Left ventricle myocardium superior (tissue), 1 donor: ENCODE results near the gene IGF2R. TPM values are rescaled to one million over a fixed set of nuclear protein-coding genes. Genes with fewer than 3 reads are reported as not detected.
A peak's percentile ranks its signal among the peaks of the same experiment; 100 is the strongest.

ENCODE experiments used
- ATAC-seq: fragments of 200-7000 bp; cut with Tn5 transposase; one replicate; pipeline ENCODE4 v1.9.1; 2020; ENCODE audit warnings: mild to moderate bottlenecking, moderate library complexity
- DNase-seq: peaks from one replicate; pipeline ENCODE4 v3.0.0-alpha.2; 2020
- intact Hi-C: fragments of 100-400 bp; cut with micrococcal nuclease; formaldehyde crosslinking; loops from one replicate; pipeline ENCODE4 v1.11.0; 2022
- total RNA-seq: library from RNA; stranded (reverse); fragmentation: NEBNext Ultra II Directional; extraction: Animal tissue kit (Norgen Biotek cat#: 25700); gene quantifications from one replicate; pipeline ENCODE4 v1.2.1, GENCODE V29; 2021
- donor health status: DM: no; HTN: yes; CAD: no; lungs with severe emphysema.

The IGF2R gene
- total RNA-seq, 1 donor from 2014 or later: 68.4 TPM

DNA sequence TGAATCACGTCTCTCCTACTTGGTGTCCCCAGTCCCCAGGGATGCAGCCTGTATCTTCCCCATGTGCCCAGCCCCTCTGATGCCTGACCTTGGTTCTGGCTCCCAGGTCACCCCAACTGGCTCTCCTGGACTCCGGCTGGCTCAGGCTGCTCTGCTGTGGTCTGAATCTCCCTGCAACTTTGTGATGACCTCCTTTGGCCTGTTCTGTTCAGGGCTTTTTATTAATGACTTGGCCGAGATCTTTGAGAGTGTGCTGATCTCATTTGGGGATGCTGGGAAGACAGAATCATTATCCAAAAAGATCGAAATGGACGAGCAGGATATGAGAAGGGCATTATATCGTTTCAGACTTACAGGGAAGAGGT, 67.4 kb downstream of the IGF2R start:
- intact Hi-C loops: loop anchor here (10.0 kb wide), 1 partner anchor 62 kb away; no protein-coding TSS in a partner anchor
- DNase-seq (peak; percentile 46), ATAC-seq (peak; percentile 72)

DNA sequence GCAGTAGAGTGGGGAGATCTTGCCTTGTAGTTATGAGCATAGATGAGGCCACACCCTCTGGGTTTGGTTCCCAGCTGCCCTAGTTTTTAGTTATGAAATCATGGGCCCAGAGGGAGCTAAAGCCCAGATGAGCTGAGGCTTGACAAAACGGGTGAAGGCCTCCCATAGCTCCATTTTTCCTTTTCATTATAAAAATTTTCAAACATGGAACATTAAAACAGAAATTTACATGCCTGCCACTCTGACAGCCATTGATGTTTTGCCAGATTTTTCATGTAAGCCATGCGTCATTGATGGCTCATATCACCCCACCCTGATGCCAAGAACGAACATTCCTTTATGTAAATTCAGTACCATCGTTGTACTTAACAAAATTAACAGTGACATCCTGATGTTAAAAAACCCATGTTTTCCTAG, 67.9 kb downstream of the IGF2R start:
- DNase-seq: no peak
- intact Hi-C loops: loop anchor here (10.0 kb wide), 1 partner anchor 62 kb away; no protein-coding TSS in a partner anchor
- peak; percentile 85 for ATAC-seq

DNA sequence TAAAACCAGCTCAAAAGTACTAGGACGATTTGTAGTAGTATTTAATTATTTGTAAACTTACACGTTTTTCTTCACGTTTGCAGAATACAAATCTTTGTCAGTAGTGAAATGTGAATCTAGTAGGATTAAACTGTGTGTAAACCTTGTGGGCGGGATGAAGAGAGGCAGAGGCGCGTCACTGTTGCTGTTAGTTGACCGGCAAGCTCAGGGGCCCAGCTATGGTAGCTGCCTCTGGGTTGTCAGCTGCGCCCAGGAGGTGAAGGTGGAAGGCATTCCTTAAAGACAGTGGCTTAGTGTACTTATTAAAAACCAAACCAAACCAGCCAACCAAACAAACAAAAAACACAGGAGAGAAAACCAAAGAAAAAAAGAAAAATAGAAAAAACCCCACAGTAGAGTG, 69.6 kb downstream of the IGF2R start:
- ATAC-seq (no peak), DNase-seq (no peak)
- intact Hi-C loops: loop anchor here (10.0 kb wide), 1 partner anchor 64 kb away; no protein-coding TSS in a partner anchor

DNA sequence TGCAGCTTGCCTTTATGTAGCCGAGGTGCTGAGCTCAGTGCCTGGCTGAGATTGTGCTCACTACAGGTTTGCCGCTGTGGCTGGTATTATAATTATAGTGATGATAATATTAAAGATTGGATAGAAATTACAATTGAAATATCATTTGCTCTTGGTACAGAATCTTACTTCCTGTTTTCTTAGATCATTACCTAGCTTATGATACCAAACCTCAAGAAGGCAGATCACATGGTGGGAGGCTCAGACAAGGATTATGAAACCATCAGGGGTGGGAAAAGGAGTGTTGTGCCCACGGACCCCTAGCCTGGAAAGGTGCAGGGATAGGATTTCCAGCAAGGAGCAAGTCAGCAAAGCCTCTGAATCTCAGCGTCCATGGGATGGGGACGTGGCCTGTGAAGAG, 70.6 kb downstream of the IGF2R start:
- ATAC-seq (no peak), DNase-seq (no peak)
- intact Hi-C loops: loop anchor here (10.0 kb wide), 1 partner anchor 65 kb away; no protein-coding TSS in a partner anchor

DNA sequence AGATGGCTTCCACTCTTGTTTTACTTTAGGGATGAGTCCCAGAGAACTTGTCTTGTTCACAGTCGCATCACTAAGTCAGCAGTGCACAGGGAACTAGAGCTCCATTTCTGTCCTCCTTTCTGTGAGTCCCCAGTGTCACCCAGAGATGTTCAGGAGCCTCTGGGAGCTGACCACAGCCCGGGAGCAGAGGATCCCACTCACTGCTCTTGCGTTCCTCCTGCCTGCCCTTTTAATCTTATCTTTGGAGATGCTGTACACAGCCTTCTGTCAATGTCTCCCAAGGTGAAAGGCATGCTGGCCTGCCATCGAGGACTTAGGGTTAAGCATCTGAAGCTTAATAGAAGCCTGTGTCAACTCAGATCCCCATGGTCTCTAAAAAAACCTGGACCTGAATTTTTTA, 71.2 kb downstream of the IGF2R start:
- ATAC-seq (no peak), DNase-seq (no peak)
- intact Hi-C loops: loop anchor here (10.0 kb wide), 1 partner anchor 255 kb away; the partner anchor contains the start of gene TCP1

DNA sequence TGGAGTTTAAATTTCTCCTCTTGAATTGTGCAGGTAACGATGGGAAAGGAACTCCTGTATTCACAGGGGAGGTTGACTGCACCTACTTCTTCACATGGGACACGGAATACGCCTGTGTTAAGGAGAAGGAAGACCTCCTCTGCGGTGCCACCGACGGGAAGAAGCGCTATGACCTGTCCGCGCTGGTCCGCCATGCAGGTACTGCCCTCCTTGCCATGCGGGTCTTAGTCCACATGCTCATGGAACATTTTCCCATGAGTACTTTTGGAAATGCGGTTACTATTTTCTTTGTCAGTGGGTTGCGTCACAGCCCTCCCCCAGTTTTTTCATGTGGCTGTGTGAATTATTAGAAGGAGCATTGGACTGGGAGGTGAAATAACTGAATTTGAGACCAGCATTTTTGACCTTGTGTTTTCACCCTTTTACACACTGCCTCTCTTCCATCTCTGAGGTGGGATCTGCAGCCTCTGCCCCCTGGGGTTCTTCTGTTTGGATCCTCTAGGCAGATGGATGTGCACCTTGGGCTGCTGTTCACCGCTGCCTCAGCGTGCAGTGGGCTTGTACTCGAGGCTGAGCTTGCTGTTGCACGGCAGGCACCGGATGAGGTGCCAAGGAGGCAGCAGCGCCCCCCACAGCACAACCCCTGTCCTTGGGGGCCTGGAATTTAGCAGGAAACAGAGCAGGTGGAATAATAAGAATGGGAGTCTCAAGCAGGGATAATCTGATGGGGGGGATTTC, 71.8 kb downstream of the IGF2R start:
- ATAC-seq: no peak
- intact Hi-C loops: loop anchor here (10.0 kb wide), 1 partner anchor 256 kb away; the partner anchor contains the start of gene TCP1
- no peak for DNase-seq

DNA sequence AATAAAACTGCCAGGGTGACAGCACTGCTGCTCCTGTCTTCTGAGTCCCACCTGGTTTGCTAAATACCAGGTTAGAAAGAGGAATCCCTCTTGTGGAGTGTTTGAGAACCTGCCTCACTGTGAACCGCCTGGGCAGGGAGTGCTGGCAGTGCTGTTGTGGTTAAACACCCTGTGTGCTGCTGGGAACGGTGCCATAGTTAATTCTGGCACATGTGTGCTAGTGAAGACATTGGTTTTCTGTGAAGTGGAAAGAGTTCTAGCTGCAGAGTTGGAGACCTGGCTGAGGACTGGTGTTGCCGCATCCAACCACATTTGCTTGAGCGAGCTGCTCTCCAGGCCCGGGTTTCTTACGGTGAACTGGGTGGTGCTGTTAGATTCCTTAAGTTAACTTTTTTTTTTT, 72.7 kb downstream of the IGF2R start:
- intact Hi-C loops: loop anchor here (10.0 kb wide), 1 partner anchor 257 kb away; the partner anchor contains the start of gene TCP1
- DNase-seq: peak; percentile 80
- ATAC-seq: peak; percentile 92

DNA sequence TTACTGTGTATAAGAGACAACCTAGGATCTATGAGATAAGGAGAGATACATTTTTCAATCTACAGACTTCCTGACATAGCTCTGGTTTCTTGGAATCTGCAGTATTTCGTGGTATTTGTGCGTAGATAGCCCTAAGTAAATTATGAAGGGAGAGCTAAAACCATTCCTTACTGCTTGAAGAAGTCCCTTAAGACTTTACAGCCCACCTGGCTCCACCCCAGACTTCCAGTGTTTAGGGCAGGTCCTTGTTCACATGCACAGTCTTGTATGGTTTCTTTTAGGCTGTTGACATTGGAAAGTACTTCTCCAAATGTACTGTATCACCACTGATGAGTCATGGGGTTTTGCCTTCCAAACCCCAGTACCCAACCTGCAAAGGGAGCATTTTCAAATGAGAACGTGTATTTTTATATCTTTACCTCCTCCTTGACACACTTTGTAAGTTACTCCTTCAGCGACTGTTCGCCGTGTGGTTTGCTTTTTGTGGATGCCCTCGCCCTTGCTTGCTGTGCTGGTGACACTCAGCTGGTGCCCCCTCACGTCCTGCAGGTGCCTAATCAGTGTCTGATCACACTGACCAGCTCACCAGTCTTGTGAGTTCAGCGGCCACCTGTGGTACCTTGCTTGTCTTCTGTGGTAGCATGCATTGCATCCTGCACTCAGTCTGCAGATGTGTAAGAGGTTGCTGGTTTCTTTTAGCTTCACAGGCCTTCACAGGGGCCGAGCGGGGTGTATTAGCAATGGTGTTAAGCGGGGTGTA, 73.3 kb downstream of the IGF2R start:
- DNase-seq (no peak), ATAC-seq (no peak)
- intact Hi-C loops: loop anchor here (10.0 kb wide), 1 partner anchor 257 kb away; the partner anchor contains the start of gene TCP1

DNA sequence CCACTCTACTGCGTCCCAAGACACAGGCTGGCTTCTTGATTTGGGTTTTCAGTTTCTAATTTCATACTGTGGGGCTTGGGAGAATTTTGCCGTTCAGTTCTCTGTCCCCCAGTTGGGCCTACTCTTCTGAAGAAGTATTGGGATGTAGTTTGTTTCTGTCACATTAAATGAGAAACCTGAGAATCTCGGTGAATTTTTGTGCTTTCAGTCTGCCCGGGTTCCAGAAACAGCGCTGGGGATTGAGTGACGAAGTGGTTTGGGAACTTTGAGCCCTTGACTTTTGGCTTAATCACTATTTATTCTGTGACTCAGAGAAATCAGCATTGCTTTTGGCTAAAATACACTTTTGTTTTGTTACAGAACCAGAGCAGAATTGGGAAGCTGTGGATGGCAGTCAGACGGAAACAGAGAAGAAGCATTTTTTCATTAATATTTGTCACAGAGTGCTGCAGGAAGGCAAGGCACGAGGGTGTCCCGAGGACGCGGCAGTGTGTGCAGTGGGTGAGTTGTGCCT, 74.0 kb downstream of the IGF2R start:
- intact Hi-C loops: loop anchor here (10.0 kb wide), 1 partner anchor 258 kb away; the partner anchor contains the start of gene TCP1
- DNase-seq (no peak), ATAC-seq (no peak)

DNA sequence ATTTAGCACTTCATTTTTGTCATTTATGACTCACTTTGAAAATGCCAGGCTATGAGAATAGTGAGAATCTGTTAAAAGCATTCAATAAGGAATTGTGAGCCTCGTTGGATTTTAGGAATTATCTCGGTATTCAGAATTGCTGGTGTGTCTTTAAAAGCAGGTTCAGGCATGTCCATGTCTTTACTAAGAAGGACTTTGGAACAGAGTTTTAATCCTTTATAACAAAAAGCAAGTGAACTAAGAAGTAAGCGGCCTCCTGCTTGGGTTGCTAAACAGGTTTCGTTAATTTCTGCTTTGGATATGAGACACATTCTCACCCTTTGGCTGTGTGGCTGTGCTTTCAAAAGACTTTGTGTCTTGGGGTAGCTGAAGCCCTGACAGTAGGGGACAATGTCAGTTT, 74.9 kb downstream of the IGF2R start:
- no peak for ATAC-seq
- intact Hi-C loops: loop anchor here (10.0 kb wide), 1 partner anchor 259 kb away; the partner anchor contains the start of gene TCP1
- DNase-seq: no peak

DNA sequence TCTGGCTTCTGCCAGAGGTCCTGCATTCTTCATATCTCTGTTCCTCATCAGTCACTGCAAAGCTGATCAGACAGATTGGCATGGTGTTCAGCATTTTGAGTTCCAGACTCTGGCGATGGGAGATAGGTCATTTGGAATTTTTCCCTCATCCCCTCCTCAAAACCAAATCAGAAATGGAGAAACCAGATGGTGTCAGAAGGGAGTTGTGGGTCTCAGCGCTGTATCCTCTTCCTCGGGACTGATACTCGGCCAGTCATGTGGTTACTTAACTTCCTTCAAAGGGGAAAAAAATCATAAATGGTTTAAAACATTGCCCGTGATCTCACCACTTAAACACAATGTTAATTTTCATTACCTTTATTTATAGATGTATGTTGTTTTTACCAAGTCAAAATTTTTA, 75.8 kb downstream of the IGF2R start:
- ATAC-seq: no peak
- no peak for DNase-seq
- intact Hi-C loops: loop anchor here (10.0 kb wide), 1 partner anchor 260 kb away; the partner anchor contains the start of gene TCP1

DNA sequence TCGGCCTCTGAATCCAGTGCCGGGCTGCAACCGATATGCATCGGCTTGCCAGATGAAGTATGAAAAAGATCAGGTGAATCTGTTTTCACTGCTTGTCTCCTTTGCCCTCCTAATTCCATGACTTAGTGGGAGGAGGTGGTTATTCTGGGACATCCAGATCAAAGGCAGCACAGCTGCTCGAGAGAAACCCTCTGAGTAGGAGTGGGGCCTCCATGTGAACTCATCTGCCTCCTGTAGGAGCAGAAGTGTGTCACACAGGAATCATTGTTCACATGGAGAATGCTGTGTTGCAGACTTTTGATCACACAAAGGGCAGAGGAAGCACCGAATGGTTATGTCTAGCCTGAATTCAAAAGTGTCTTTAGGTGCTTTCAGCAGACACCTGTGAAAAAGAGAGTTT, 79.6 kb downstream of the IGF2R start:
- ATAC-seq (no peak), DNase-seq (no peak)
- intact Hi-C loops: loop anchor here (10.0 kb wide), 1 partner anchor 264 kb away; the partner anchor contains the start of gene TCP1

DNA sequence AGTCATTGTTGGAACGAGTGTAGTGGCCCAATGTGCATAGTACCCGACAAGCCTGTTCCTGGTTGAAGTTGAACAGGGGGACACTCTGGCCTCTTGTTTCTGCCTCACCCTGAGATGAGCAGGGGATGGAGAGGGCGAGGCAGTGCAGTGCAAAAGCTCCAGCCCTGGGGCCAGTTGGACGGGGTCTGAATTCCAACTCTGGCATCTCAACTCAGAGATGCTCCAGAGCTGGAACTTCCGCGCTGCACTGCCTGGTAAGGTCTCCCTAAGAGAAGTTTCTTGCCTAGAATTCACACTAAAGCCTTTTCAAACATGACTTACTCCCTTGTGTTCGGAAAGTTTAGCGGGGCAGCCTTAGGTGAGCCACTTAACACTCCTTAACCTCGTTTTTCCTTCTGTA, 80.5 kb downstream of the IGF2R start:
- intact Hi-C loops: loop anchor here (10.0 kb wide), 1 partner anchor 265 kb away; the partner anchor contains the start of gene TCP1
- ATAC-seq: no peak
- DNase-seq: no peak

DNA sequence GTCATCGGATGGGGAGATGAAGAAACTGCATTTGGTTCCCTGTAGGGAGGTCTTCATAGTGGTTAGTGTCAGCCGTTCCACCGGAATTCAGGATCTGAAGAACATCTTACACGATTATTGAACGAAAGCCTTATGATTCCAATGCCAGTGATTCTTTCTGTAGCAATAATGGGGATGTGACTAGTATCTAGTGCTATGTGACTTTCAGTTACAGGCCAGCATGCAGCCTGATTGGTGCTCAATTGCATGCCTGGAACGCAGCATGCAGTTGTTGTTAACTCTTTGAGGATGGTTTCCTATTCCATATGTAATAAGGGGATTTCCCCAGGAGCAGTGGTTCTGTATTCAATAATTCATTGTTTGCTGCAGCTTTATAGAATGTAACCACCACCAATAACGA, 81.1 kb downstream of the IGF2R start:
- intact Hi-C loops: no loop called here
- no peak for DNase-seq
- no peak for ATAC-seq

DNA sequence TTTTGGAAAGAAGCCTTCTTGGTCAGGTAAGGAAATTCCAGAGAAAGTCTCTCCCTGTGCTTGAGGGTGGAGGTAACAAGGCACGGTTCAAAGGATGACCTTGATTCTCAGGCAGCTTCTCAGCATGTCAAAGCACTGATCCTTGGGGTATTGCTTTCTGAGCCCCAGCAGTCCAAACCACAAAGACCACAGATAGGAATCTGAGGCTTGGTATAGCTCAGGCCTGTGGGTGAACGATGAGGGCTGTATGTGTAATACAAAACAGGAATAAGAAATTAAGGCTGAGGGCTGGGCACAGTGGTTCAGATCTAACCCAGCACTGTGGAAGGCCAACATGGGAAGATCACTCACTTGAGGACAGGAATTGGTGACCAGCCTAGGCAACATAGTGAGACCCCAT, 82.5 kb downstream of the IGF2R start:
- intact Hi-C loops: no loop called here
- no peak for DNase-seq
- no peak for ATAC-seq

DNA sequence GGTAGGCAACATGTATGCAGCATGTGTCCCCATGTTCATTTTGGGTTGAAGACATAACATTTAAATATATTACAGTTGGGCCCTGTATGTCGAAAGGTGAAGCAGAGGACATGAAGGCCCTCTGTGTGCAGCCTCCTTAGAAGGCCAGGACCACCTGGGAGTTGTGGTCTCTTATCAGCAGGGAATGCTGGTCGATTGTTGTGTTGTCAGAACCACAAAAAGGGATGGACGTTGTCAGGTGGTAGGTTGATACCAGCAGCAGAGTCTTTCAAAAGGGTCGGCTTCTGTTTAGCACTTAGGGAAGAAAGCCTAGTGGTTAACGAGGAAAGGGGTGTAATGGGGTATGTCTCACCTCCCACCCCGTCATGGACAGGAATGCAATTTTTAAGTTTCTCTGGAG, 85.4 kb downstream of the IGF2R start:
- DNase-seq (no peak), ATAC-seq (no peak)
- intact Hi-C loops: no loop called here

DNA sequence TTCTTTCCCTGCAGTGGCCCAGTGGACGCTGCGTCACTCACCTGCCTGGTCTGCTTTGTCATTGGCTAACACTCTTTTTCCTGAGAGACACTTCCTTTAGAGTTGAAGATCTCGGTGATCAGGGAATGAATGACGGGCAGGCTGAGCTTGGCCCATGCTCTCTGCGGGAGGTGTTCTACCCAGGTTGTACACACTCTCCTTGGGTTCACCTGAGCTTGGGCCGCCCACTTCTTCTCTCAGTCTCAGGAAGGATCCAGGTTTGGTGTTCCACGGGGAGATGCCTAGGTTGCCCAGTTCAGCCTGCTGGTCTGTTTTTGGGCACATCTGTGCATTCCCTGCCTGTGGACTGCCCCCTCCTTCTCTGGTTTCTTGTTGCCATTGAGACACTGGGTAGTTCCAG, 86.0 kb downstream of the IGF2R start:
- intact Hi-C loops: no loop called here
- no peak for ATAC-seq

DNA sequence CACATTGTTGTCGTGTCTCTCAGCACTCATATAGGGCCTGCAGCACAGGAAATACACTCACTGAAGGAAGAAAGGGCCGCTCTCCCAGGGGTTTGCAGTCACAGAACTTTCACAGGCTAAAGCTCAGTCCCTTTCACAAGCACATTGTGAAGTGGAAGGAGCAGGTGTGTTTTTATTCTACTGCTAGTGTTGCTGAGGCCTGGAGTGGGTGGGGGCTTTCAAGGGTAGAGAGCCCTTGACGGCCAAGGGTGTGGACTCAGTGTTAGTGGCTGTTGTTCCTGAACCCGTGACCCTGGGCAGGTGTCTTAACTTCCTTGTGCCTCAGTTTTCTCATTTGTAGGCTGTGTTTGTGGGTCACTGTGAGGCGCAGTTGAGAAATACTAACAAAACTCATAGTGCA, 86.5 kb downstream of the IGF2R start:
- DNase-seq (no peak), ATAC-seq (no peak)
- intact Hi-C loops: no loop called here

More for the DNA sequence above, 86.0 kb downstream of the IGF2R start:
- no peak for DNase-seq

DNA sequence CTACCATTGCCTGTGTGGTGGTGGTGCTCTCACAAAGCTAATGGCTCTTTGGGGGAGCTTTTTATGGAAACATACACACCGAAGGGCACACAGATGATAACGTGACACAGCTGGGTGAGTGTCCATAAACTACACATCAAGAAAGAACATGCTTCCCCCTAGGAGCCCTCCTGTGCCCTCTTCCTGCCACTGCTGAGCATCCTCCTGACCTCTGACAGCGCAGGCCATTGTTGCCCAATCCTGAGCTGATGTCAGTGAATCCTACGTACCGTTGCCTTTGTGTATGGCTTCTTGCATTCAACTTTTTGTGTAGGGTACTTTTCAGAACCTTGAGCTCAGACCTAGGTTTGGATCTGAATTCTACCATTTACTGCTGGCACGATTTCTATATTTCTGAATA, 86.9 kb downstream of the IGF2R start:
- intact Hi-C loops: no loop called here
- ATAC-seq (peak; percentile 47), DNase-seq (no peak)

DNA sequence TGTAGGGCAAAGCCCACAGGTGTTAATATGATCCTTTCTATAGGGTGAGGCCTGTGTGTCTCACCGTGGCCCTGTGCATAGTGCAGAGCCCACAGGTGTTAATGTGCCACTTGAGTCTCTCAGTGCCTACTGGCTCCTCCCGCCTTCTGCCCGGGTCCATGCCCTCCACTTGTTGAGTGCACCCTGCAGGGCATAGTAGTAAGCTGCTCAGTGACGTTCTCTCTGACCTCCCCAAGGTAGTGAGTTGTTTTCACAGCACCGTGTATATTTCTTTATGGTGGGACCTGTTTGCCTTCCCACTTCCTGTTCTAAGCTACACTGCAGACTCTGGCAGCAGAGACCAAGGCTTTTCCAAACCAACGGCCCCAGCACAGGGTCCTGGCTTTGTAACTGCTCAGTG, 88.2 kb downstream of the IGF2R start:
- no peak for ATAC-seq
- intact Hi-C loops: no loop called here
- no peak for DNase-seq
